Measurements from ENCODE around the gene QSER1.
"Not testable (repeated sequence)": the region's sequence is repeated elsewhere in the genome, so short reads cannot be mapped to it uniquely, and the experiment has no call there.

QSER1 gene

GRCh38 chr11:32892355-32893092 is at the start of gene QSER1:
Gene QSER1, plus strand, starts transcription at chr11:32892811. Its CDS starts 315 bp downstream, at chr11:32893126.
- peak; percentile 43 to 55 for DNase-seq (ENCODE audit: low read depth in 1 of 2, low spot score in 1 of 2)

GRCh38 chr11:32843544-32843943 is 49.1 kb upstream of the QSER1 start:
- DNase-seq (ENCODE audit: low read depth in 1 of 2, low spot score in 1 of 2), result no peak

- no peak for DNase-seq (ENCODE audit: low read depth in 1 of 2, low spot score in 1 of 2)
These were observed 45.1 kb upstream of the QSER1 start for GRCh38 chr11:32847511-32847910.

- DNase-seq (ENCODE audit: low read depth in 1 of 2, low spot score in 1 of 2), result no peak
These were observed 42.9 kb upstream of the QSER1 start for GRCh38 chr11:32849761-32850160.

- no peak for DNase-seq (ENCODE audit: low read depth in 1 of 2, low spot score in 1 of 2)
These were observed 41.4 kb upstream of the QSER1 start for GRCh38 chr11:32851251-32851650.

GRCh38 chr11:32852207-32852606 is 40.4 kb upstream of the QSER1 start:
- DNase-seq (ENCODE audit: low read depth in 1 of 2, low spot score in 1 of 2), result no peak

- no peak for DNase-seq (ENCODE audit: low read depth in 1 of 2, low spot score in 1 of 2)
These were observed 37.0 kb upstream of the QSER1 start for GRCh38 chr11:32855601-32856000.

GRCh38 chr11:32858731-32859130 is 33.9 kb upstream of the QSER1 start:
- DNase-seq (ENCODE audit: low read depth in 1 of 2, low spot score in 1 of 2), result no peak

GRCh38 chr11:32861850-32862577 is 30.6 kb upstream of the QSER1 start:
- no peak for DNase-seq (ENCODE audit: low read depth in 1 of 2, low spot score in 1 of 2)

GRCh38 chr11:32864555-32864954 is 28.1 kb upstream of the QSER1 start:
- no peak for DNase-seq (ENCODE audit: low read depth in 1 of 2, low spot score in 1 of 2)

GRCh38 chr11:32868752-32869151 is 23.9 kb upstream of the QSER1 start:
- not testable (repeated sequence) for DNase-seq (ENCODE audit: low read depth in 1 of 2, low spot score in 1 of 2)

- DNase-seq (ENCODE audit: low read depth in 1 of 2, low spot score in 1 of 2), result no peak
These were observed 21.9 kb upstream of the QSER1 start for GRCh38 chr11:32870676-32871075.

GRCh38 chr11:32874132-32874531 is 18.5 kb upstream of the QSER1 start:
- no peak for DNase-seq (ENCODE audit: low read depth in 1 of 2, low spot score in 1 of 2)

GRCh38 chr11:32881286-32881685 is 11.3 kb upstream of the QSER1 start:
- DNase-seq (ENCODE audit: low read depth in 1 of 2, low spot score in 1 of 2), result no peak

- no peak for DNase-seq (ENCODE audit: low read depth in 1 of 2, low spot score in 1 of 2)
These were observed 9.2 kb upstream of the QSER1 start for GRCh38 chr11:32883421-32883820.

GRCh38 chr11:32884023-32884422 is 8.6 kb upstream of the QSER1 start:
- no peak for DNase-seq (ENCODE audit: low read depth in 1 of 2, low spot score in 1 of 2)

GRCh38 chr11:32884770-32885384 is 7.7 kb upstream of the QSER1 start:
- no peak for DNase-seq (ENCODE audit: low read depth in 1 of 2, low spot score in 1 of 2)

- no peak for DNase-seq (ENCODE audit: low read depth in 1 of 2, low spot score in 1 of 2)
These were observed 7.1 kb upstream of the QSER1 start for GRCh38 chr11:32885556-32885955.

- no peak for DNase-seq (ENCODE audit: low read depth in 1 of 2, low spot score in 1 of 2)
These were observed 6.4 kb upstream of the QSER1 start for GRCh38 chr11:32886180-32886579.

- DNase-seq (ENCODE audit: low read depth in 1 of 2, low spot score in 1 of 2), result not testable (repeated sequence)
These were observed 4.8 kb upstream of the QSER1 start for GRCh38 chr11:32887707-32888383.

- DNase-seq (ENCODE audit: low read depth in 1 of 2, low spot score in 1 of 2), result not testable (repeated sequence)
These were observed 4.3 kb upstream of the QSER1 start for GRCh38 chr11:32888384-32888710.

GRCh38 chr11:32888805-32889204 is 3.8 kb upstream of the QSER1 start:
- no peak for DNase-seq (ENCODE audit: low read depth in 1 of 2, low spot score in 1 of 2)

Data from activated T-helper 1 cell treated with anti-CD3 and anti-CD28 coated beads, Interleukin-2, amount 50 U/mL, for 16 hours (primary cell).